ENCODE measurements around the gene SNX7.

- no peak for TF ChIP-seq EZH2 (IDR thresholded peaks at IDR 0.05)
- TF ChIP-seq POLR2AphosphoS5 (IDR thresholded peaks at IDR 0.05; ENCODE audit: borderline replicate concordance, low read depth, low read length), result no peak
Measured at GRCh38 chr1:98797506-98797905, 136.0 kb downstream of the SNX7 start.

Measured in SK-N-MC (cell line).